DMS 273 treated with DMSO at 0.1 percent for 48 hours (cell line): ENCODE measurements around the gene KIAA0930.

Source experiments
- DNase-seq: peaks from one replicate; lab custom pipeline; 2025; lab: John Stamatoyannopoulos, UW

The KIAA0930 gene

DNA sequence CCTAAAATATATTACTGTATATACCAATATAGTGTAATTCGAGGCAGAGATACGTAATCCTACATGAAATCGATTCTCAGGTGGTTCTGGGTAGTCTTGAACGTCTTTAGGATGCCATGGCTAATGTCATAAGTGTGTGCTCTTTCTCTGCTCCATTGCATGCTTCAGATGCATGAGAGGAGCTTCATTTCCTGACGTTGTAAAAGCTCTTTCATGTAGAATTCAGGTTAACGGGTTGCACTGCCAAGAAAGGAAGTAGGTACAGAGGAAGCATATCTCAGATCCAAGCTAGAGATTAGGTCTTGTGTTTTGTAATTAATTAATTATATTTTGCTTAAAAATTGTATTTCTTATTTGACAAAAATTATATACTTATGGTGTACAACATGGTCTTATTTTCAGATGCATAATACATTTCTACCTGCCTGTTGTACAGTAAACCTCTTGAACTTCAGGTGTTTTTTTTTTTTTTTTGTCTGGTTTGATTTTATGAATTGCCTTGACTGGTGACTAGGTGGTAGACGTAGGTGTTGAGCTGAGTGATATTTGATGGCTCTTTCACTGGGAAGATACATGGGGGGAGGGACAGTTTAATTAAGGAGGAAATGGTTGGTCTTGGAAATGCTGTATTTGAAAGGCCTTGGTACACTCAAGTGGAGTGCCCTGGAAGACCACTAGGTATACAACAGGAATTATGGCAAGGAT is 67.7 kb downstream of the KIAA0930 start:
- no peak for DNase-seq

GRCh38 chr22:45171830-45172229 is 68.9 kb downstream of the KIAA0930 start:
- DNase-seq = no peak

DNA sequence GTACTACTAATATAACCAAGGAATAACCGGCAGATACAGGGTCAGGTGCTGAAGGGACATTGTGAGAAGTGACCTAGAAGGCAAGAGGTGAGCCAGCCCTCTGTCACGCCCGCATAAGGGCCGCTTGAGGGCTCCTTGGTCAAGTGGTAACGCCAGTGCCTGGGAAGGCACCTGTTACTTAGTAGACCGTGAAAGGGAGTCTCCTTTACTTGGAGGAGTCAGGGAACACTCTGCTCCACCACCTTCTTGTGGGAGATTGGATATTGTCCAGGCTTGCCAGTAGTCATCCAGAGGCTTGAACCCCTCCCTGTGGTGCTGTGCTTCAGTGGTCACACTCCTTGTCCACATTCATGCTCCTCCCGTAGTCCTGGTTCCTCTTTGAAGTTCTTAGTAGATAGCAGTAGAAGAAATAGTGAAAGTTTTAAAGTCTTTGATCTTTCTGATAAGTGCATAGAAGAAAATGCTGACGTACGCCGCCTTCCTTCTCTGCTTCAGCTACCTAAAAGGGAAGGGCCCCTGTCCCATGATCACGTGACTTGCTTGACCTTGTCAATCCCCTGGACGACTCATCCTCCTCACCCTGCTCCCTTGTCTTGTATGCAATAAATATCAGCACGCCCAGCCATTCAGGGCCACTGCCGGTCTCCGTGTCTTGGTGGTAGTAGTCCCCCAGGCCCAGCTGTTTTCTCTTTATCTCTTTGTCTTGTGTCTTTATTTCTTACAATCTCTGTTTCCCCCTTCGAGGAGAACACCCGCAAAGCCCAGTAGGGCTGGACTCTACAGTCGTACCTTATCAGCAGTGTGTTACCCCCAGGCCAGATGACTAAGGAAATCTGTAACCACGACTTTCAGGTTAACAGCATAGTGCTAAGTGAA is 70.9 kb downstream of the KIAA0930 start:
- DNase-seq = no peak

GRCh38 chr22:45166932-45167331 is 73.8 kb downstream of the KIAA0930 start:
- no peak for DNase-seq

GRCh38 chr22:45164270-45165088 is 76.2 kb downstream of the KIAA0930 start:
- DNase-seq = no peak

DNA sequence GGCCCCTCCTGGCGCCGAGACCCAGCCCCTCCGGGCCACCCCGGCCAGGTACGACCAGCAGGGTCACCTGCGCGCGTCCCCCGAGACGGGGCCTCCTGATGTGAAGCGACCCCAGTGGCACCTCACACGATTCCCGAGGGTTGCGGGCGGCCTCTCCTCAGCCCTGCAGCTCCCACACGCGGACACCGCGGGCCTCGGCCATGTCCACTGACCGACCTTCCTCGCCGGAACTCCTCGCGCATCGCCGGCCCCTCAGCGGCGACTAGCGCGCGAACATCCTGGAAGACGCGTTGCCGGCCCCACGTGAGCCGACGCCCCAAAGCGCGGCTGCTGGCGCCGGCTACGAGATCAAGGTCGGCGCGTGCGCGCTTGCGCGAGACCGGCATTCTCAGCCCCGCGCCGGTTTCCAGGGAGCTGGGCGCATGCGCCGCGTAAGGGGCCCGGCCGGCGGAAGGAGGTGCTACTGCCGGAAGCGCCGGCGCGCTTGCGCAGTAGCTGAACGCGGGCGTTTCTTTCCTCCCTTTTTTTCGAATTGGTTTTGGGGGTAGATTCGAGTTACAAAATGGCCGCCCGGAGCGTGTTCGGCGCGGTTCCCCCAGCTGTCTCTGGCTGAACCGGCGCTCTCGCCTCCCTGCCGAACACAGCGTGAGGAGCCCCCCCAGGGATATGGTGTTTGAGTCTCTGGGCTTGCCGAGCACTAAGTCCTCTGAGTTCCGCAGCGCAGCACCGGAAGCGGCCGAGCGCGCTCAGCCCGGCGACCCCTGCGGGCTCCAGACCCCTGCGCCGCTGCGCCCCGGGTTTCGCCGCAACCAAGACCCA is 77.0 kb downstream of the KIAA0930 start, which contains the start of gene NUP50:
NUP50 (plus strand) TSS at position 475 of the 819 bp plus-strand sequence. CDS start 4,253 bp downstream, outside the sequence.
- DNase-seq = peak; percentile 86

GRCh38 chr22:45163099-45163450 is 77.6 kb downstream of the KIAA0930 start:
- DNase-seq = no peak

DNA sequence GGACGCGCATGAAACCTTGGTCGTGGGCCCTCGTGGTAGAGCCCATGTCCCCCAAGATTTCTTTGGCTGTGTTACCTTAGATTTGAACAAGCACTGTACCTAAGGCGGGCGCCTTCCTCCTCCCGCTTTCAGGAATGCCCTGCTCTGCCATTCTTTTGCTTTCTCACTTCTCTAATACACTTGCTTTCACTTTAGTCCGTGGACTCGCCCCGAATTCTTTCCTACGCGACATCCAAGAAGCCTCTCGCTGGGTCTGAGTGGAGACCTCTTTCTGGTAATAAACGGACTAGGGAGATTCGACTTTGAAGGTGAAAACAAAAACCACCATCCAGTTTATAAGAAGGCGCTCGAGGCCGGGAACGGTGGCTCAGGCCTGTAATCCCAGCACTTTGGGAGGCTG is 78.2 kb downstream of the KIAA0930 start:
- DNase-seq = no peak

DNA sequence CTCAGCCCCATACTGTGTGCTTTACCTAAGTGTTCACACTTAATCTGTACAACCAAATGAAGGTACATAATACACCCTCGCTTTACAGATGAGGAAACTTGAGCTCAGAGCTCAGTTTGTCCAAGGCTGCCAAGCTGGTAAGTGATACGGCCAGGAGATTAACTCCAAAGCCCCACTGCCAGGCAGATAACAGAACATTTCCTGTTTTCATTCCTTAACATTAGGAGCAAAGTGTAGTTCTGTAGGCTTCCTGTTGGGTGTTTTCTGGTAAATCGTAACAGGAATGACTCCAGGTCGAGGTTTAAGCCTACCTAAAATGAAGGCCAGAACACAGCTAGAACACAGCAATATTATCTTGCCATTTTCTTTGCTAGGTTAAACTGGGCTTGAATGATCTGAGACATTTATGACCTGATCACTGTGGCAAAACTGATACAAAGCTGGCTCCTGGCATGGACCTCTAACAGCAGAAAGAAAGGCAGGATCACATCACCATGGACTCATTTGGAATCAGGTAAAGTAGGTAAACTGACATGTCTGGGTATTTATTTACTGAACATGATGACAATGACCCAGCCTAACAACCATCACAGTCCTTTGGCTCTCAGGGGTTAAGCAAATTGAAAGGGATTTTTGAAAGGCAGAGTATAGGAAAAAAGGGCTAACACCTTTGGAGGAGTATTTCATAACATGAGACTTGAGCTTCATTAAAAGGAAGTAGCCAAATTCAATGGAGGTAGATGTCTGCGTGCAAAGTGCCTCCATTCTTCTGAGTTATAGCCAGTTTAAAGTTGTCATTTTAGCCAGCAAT is 80.8 kb downstream of the KIAA0930 start:
- DNase-seq = peak; percentile 0

DNA sequence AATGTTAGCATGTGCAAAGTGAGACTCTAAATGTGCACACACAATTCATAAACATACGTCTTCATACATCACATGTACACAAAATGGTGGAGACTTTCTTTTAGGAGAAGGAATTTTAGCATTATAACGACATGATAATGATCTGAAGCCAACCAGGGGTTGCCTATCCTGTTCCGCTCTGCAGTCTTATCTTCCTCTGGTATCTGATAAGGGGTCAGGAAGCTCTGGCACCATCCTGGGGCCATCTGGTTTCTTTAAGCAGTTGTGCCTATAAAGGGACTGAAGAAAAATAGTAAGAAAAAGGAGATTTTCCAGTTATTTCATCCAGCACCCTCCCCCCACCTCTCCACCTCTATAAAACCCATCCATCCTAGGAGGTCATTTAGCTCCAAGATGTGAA is 82.8 kb downstream of the KIAA0930 start:
- DNase-seq = no peak

GRCh38 chr22:45155050-45155840 is 85.4 kb downstream of the KIAA0930 start:
- peak; percentile 27 for DNase-seq

DNA sequence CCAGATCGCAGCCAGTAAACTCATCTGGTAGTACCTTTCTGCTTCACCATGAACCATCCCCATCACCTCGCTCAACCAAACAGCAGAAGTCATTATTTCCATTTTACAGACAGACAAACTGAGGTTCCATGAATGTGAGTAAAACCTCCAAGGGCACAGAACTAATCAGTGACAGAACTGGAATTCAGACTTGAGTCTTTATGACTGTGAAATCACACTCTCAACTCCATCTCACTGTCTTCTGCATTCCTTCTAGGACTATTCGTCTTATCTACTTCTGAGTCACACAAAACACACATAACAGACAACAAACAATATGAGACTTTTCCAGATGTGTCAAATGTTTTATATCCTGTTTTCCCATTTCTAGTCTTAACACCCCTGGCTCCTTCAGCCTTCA is 86.3 kb downstream of the KIAA0930 start:
- DNase-seq = no peak

DNA sequence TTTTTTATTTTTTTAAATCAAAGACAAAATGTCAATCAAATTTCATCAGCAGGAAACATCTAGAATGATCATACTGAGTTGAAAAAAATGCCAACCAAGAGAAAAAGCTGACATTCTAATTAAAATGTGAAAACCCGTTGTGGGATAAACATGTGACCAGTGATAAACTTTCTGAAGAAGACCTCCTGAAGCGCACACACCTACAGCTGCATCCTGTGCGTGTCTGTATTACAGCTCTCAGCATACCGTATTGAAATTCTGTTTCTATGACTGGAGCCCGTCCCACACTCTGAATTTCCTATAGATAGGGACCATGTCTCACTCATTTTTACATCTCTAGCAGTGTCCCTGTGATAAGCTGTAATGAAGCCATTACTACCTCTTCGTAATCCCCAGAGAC is 89.2 kb downstream of the KIAA0930 start:
- DNase-seq = no peak

DNA sequence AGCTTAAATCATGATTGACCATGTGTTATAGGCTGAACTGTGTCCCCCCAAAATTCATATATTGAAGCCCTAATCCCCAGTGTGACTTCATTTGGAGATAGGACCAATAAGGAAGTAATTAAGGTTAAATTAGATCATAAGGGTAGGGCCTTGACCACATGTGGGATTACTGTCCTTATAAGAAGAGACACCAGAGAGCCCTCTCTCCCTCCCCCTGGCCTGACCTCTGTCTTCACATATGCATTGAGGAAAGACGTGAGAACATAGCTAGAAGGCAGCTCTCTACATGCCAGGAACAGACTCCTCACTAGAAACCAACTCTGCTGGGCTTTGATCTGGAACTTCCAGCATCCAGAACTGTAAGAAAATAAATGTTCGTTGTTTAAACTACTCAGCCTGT is 90.6 kb downstream of the KIAA0930 start:
- no peak for DNase-seq

DNA sequence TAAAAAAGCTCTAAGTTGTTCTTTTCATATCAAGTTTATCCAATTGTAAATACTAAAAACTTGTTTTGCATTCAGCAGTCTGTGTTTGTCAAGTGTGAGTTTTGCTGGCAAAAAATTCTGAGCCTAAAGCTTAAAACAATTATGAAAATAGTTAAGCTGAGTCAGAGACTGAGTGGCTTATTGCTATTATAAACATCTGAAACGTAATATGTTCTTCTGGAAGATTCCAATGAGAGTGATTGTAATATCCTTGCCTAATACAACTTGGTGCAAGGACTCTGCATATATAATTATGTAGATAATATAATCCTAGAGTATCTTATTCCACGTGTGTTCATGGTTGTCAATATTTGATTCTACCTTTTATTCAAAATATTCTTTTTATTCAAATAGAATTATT is 91.0 kb downstream of the KIAA0930 start:
- no peak for DNase-seq

- DNase-seq = no peak
Measured at GRCh38 chr22:45144916-45145315, 95.8 kb downstream of the KIAA0930 start.

DNA sequence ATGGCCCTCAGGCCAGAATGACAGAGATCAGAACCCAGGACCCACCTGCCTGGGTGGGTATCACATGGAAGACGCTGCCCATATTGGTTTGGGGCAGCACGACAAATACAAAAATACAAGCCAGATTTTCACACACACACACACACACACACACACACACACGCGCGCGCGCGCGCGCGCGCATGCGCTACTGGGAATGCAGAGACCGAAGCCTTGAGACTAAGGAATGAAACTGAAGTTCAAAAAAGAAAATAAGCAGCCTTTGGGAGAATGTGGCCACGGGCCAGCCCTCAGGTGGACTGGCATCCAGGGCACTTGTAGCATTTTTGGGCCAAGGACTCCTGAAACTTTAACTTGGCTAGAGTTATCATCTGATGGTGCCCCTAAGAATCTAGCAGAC is 98.3 kb downstream of the KIAA0930 start:
- DNase-seq = no peak
